GM13977 (cell line): ENCODE data around the gene PCDHGB1.
"Not testable (repeated sequence)": the region's sequence is repeated elsewhere in the genome, so short reads cannot be mapped to it uniquely, and the experiment has no call there.

Source experiments
- DNase-seq: peaks from one replicate; pipeline ENCODE4 v3.0.0; 2012; ENCODE audit warnings: low spot score
- CTCF ChIP-seq: IDR thresholded peaks from 2 replicates; pipeline ENCODE4 v1.5.1; 2012; ENCODE audit warnings: mild to moderate bottlenecking, control low read depth; ENCODE audit not compliant: insufficient read depth; ENCODE audit errors: extremely low read depth, missing control alignments
- in situ Hi-C: fragments of 300-500 bp; cut with MboI; formaldehyde crosslinking; loops from one replicate; pipeline ENCODE4 v1.12.0; 2022; ENCODE audit warnings: low sequenced_read_pairs, low pct_unique_long_range_greater_than_20kb, mixed read lengths, inconsistent platforms; ENCODE audit not compliant: unreplicated experiment

PCDHGB1 gene

DNA sequence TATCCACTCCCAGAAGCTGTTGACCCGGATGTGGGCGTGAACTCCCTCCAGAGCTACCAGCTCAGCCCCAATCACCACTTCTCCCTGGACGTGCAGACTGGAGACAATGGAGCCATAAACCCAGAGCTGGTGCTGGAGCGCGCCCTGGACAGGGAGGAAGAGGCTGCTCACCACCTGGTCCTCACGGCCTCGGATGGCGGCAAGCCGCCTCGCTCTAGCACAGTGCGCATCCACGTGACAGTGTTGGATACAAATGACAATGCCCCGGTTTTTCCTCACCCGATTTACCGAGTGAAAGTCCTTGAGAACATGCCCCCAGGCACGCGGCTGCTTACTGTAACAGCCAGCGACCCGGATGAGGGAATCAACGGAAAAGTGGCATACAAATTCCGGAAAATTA is 43.4 kb downstream of the PCDHGB1 start:
- no peak for DNase-seq
- TF ChIP-seq CTCF = no peak
- in situ Hi-C loops = no loop called here

- DNase-seq, in situ Hi-C loops: not testable (repeated sequence)
Measured at GRCh38 chr5:141394401-141395187, 44.7 kb downstream of the PCDHGB1 start.

- DNase-seq, in situ Hi-C loops: not testable (repeated sequence)
- TF ChIP-seq CTCF = peak; percentile 59
Measured at GRCh38 chr5:141397756-141398551, 48.1 kb downstream of the PCDHGB1 start, which contains the start of gene PCDHGB5. TSS of gene PCDHGB5 (plus strand) at chr5:141397947. CDS start at chr5:141398128, 181 bp downstream.

DNA sequence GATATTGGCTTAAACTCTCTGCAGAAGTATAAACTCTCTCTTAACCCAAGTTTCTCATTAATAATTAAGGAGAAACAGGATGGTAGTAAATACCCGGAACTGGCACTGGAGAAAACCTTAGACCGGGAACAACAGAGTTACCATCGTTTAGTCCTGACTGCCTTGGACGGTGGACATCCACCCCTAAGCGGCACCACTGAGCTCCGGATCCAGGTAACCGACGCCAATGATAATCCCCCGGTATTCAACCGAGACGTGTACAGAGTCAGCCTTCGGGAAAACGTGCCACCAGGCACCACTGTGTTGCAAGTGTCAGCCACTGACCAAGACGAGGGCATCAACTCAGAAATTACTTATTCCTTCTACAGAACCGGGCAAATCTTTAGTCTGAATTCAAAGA is 48.7 kb downstream of the PCDHGB1 start:
- in situ Hi-C loops = no loop called here
- DNase-seq = no peak
- no peak for TF ChIP-seq CTCF

DNA sequence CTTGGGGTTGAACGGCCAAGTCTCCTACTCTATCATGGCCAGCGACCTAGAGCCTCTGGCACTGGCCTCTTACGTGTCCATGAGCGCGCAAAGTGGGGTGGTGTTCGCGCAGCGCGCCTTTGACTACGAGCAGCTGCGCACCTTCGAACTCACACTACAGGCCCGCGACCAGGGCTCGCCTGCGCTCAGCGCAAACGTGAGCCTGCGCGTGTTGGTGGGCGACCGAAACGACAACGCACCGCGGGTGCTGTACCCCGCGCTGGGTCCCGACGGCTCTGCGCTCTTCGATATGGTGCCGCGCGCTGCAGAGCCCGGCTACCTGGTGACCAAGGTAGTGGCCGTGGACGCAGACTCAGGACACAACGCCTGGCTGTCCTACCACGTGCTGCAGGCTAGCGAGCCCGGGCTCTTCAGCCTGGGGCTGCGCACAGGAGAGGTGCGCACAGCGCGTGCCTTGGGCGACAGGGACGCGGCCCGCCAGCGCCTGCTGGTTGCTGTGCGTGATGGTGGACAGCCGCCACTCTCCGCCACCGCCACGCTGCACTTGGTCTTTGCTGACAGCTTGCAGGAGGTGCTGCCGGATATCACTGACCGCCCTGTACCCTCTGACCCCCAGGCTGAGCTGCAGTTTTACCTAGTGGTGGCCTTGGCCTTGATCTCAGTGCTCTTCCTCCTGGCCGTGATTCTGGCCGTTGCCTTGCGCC is 49.8 kb downstream of the PCDHGB1 start:
- TF ChIP-seq CTCF = no peak
- in situ Hi-C loops = no loop called here
- no peak for DNase-seq
